GM18951 (cell line): ENCODE results near the gene CHRD.
"Not testable (repeated sequence)": the region's sequence is repeated elsewhere in the genome, so short reads cannot be mapped to it uniquely, and the experiment has no call there.

Experiments
- POLR2A ChIP-seq: IDR thresholded peaks from 4 replicates; pipeline ENCODE4 v1.6.1; 2011; ENCODE audit warnings: mild to moderate bottlenecking; ENCODE audit not compliant: insufficient read length, insufficient read depth; ENCODE audit errors: extremely low read depth
- in situ Hi-C: fragments of 300-500 bp; cut with MboI; formaldehyde crosslinking; loops from one replicate; pipeline ENCODE4 v1.12.0; 2022; ENCODE audit warnings: low sequenced_read_pairs, mixed read lengths, inconsistent platforms; ENCODE audit not compliant: unreplicated experiment

CHRD gene

GRCh38 chr3:184379358-184380184 lies at the start of gene CHRD:
CHRD (plus strand) TSS chr3:184380054; CDS start chr3:184380319, 265 bp downstream.
- no peak for TF ChIP-seq POLR2A
- in situ Hi-C loops = no loop called here

- in situ Hi-C loops = no loop called here
- TF ChIP-seq POLR2A = no peak
Observed at GRCh38 chr3:184332370-184333090, 47.3 kb upstream of the CHRD start.

- no peak for TF ChIP-seq POLR2A
- in situ Hi-C loops = no loop called here
Observed at GRCh38 chr3:184333190-184333589, 46.7 kb upstream of the CHRD start.

- TF ChIP-seq POLR2A = no peak
- in situ Hi-C loops = no loop called here
Observed at GRCh38 chr3:184333700-184334099, 46.2 kb upstream of the CHRD start.

GRCh38 chr3:184334470-184335158 lies 45.2 kb upstream of the CHRD start:
- TF ChIP-seq POLR2A = no peak
- in situ Hi-C loops = no loop called here

- in situ Hi-C loops = no loop called here
- TF ChIP-seq POLR2A = no peak
Observed at GRCh38 chr3:184335291-184335660, 44.6 kb upstream of the CHRD start.

- TF ChIP-seq POLR2A = peak; percentile 52
- in situ Hi-C loops = no loop called here
Observed at GRCh38 chr3:184335661-184336546, 44.0 kb upstream of the CHRD start.

- in situ Hi-C loops = no loop called here
- no peak for TF ChIP-seq POLR2A
Observed at GRCh38 chr3:184336547-184337398, 43.1 kb upstream of the CHRD start.

GRCh38 chr3:184337399-184337714 lies 42.5 kb upstream of the CHRD start, which contains the start of gene FAM131A:
FAM131A (plus strand) TSS chr3:184337600; CDS start chr3:184337631, 31 bp downstream.
- no peak for TF ChIP-seq POLR2A
- in situ Hi-C loops = no loop called here

GRCh38 chr3:184337981-184338380 lies 41.9 kb upstream of the CHRD start:
- no peak for TF ChIP-seq POLR2A
- in situ Hi-C loops = no loop called here

GRCh38 chr3:184338511-184338945 lies 41.3 kb upstream of the CHRD start:
- in situ Hi-C loops = no loop called here
- no peak for TF ChIP-seq POLR2A

GRCh38 chr3:184339001-184339400 lies 40.9 kb upstream of the CHRD start:
- no peak for TF ChIP-seq POLR2A
- in situ Hi-C loops = no loop called here

GRCh38 chr3:184339451-184340135 lies 40.3 kb upstream of the CHRD start:
- in situ Hi-C loops = not testable (repeated sequence)
